ENCODE results near the gene NPLOC4.

Gene NPLOC4

DNA sequence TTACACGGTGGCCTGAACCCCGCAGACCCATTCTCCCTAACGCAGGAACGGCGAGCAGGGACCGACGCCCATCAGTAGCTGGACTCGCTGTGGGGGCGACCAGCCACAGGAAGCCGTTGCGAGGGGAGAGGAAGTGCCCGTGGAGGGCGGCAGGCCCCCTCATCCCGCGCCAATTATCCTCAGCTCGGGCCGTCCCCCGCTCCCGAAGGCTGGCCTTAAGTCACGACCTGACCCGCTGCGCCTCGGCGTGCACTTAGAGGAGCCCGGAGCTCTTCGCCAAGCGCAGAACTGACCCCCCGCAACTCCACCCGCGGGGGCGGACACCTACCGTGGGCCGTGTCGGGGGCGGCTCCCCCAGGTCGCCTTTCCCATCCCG is 46.3 kb upstream of the NPLOC4 start (continued):
- TF ChIP-seq, protein P1, sequence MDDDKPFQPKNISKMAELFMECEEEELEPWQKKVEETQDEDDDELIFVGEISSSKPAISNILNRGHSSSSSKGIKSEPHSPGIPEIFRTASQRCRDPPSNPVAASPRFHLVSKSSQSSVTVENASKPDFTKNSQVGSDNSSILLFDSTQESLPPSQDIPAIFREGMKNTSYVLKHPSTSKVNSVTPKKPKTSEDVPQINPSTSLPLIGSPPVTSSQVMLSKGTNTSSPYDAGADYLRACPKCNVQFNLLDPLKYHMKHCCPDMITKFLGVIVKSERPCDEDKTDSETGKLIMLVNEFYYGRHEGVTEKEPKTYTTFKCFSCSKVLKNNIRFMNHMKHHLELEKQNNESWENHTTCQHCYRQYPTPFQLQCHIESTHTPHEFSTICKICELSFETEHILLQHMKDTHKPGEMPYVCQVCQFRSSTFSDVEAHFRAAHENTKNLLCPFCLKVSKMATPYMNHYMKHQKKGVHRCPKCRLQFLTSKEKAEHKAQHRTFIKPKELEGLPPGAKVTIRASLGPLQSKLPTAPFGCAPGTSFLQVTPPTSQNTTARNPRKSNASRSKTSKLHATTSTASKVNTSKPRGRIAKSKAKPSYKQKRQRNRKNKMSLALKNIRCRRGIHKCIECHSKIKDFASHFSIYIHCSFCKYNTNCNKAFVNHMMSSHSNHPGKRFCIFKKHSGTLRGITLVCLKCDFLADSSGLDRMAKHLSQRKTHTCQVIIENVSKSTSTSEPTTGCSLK (tag by site-specific recombination; IDR thresholded peaks at IDR 0.05): no peak
- 0 out of 2 replicates have a peak, but pooled peaks have one; percentile 28 for TF ChIP-seq ZNF391 (tag by site-specific recombination; IDR thresholded peaks at IDR 0.05; ENCODE audit: borderline replicate concordance, low read depth)
- no peak for TF ChIP-seq ZNF610 (tag by site-specific recombination; IDR thresholded peaks at IDR 0.05; ENCODE audit: borderline replicate concordance)
- TF ChIP-seq ZBTB1 (tag by site-specific recombination; IDR thresholded peaks at IDR 0.05): no peak
- TF ChIP-seq, protein P2, sequence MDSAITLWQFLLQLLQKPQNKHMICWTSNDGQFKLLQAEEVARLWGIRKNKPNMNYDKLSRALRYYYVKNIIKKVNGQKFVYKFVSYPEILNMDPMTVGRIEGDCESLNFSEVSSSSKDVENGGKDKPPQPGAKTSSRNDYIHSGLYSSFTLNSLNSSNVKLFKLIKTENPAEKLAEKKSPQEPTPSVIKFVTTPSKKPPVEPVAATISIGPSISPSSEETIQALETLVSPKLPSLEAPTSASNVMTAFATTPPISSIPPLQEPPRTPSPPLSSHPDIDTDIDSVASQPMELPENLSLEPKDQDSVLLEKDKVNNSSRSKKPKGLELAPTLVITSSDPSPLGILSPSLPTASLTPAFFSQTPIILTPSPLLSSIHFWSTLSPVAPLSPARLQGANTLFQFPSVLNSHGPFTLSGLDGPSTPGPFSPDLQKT (IDR thresholded peaks at IDR 0.05; ENCODE audit: borderline replicate concordance, low read depth, low read length): no peak
- TF ChIP-seq, protein P3, sequence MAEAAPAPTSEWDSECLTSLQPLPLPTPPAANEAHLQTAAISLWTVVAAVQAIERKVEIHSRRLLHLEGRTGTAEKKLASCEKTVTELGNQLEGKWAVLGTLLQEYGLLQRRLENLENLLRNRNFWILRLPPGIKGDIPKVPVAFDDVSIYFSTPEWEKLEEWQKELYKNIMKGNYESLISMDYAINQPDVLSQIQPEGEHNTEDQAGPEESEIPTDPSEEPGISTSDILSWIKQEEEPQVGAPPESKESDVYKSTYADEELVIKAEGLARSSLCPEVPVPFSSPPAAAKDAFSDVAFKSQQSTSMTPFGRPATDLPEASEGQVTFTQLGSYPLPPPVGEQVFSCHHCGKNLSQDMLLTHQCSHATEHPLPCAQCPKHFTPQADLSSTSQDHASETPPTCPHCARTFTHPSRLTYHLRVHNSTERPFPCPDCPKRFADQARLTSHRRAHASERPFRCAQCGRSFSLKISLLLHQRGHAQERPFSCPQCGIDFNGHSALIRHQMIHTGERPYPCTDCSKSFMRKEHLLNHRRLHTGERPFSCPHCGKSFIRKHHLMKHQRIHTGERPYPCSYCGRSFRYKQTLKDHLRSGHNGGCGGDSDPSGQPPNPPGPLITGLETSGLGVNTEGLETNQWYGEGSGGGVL (tag by site-specific recombination; IDR thresholded peaks at IDR 0.05): peak; percentile 28; the same call in 1 of the 2 replicates
- TF ChIP-seq GLI4 (tag by site-specific recombination; IDR thresholded peaks at IDR 0.05): no peak
- TF ChIP-seq ZNF2 (tag by site-specific recombination; IDR thresholded peaks at IDR 0.05): 0 out of 2 replicates have a peak, but pooled peaks have one; percentile 24
- TF ChIP-seq ZNF785 (tag by site-specific recombination; IDR thresholded peaks at IDR 0.05): 0 out of 2 replicates have a peak, but pooled peaks have one; percentile 43
- TF ChIP-seq ZNF214 (tag by site-specific recombination; IDR thresholded peaks at IDR 0.05; ENCODE audit: borderline replicate concordance): no peak
- TF ChIP-seq, protein P4, sequence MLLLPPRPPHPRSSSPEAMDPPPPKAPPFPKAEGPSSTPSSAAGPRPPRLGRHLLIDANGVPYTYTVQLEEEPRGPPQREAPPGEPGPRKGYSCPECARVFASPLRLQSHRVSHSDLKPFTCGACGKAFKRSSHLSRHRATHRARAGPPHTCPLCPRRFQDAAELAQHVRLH (tag by site-specific recombination; IDR thresholded peaks at IDR 0.05): 0 out of 2 replicates have a peak, but pooled peaks have one; percentile 31
- no peak for TF ChIP-seq KLF10 (tag by site-specific recombination; IDR thresholded peaks at IDR 0.05)
- TF ChIP-seq KLF7 (tag by site-specific recombination; IDR thresholded peaks at IDR 0.05; ENCODE audit: borderline replicate concordance): peak; percentile 66; the same call in 1 of the 2 replicates
- no peak for TF ChIP-seq ZNF555 (tag by site-specific recombination; conservative IDR thresholded peaks at IDR 0.05)
- TF ChIP-seq ZNF549 (tag by site-specific recombination; IDR thresholded peaks at IDR 0.05): no peak
- TF ChIP-seq ZBTB8A (tag by site-specific recombination; IDR thresholded peaks at IDR 0.05): no peak
- TF ChIP-seq ZNF335 (tag by site-specific recombination; conservative IDR thresholded peaks at IDR 0.05): peak; percentile 85; the same call in 1 of the 2 replicates
- no peak for TF ChIP-seq HOXA7 (CRISPR knock-in tag; IDR thresholded peaks at IDR 0.05; ENCODE audit: borderline replicate concordance)
- TF ChIP-seq, protein P5, sequence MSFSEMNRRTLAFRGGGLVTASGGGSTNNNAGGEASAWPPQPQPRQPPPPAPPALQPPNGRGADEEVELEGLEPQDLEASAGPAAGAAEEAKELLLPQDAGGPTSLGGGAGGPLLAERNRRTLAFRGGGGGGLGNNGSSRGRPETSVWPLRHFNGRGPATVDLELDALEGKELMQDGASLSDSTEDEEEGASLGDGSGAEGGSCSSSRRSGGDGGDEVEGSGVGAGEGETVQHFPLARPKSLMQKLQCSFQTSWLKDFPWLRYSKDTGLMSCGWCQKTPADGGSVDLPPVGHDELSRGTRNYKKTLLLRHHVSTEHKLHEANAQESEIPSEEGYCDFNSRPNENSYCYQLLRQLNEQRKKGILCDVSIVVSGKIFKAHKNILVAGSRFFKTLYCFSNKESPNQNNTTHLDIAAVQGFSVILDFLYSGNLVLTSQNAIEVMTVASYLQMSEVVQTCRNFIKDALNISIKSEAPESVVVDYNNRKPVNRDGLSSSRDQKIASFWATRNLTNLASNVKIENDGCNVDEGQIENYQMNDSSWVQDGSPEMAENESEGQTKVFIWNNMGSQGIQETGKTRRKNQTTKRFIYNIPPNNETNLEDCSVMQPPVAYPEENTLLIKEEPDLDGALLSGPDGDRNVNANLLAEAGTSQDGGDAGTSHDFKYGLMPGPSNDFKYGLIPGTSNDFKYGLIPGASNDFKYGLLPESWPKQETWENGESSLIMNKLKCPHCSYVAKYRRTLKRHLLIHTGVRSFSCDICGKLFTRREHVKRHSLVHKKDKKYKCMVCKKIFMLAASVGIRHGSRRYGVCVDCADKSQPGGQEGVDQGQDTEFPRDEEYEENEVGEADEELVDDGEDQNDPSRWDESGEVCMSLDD (tag by site-specific recombination; IDR thresholded peaks at IDR 0.05): no peak
- TF ChIP-seq ZBTB7A (tag by site-specific recombination; IDR thresholded peaks at IDR 0.05; ENCODE audit: low read depth): peak; percentile 88
- TF ChIP-seq ZSCAN30 (tag by site-specific recombination; IDR thresholded peaks at IDR 0.05): peak; percentile 51; the same call in 1 of the 2 replicates
- no peak for TF ChIP-seq ZNF473 (tag by site-specific recombination; IDR thresholded peaks at IDR 0.05)
- TF ChIP-seq ZBTB20 (tag by site-specific recombination; IDR thresholded peaks at IDR 0.05): no peak
- TF ChIP-seq KLF16 (tag by site-specific recombination; IDR thresholded peaks at IDR 0.05): no peak; the same call in none of the 2 replicates
- TF ChIP-seq, protein P6, sequence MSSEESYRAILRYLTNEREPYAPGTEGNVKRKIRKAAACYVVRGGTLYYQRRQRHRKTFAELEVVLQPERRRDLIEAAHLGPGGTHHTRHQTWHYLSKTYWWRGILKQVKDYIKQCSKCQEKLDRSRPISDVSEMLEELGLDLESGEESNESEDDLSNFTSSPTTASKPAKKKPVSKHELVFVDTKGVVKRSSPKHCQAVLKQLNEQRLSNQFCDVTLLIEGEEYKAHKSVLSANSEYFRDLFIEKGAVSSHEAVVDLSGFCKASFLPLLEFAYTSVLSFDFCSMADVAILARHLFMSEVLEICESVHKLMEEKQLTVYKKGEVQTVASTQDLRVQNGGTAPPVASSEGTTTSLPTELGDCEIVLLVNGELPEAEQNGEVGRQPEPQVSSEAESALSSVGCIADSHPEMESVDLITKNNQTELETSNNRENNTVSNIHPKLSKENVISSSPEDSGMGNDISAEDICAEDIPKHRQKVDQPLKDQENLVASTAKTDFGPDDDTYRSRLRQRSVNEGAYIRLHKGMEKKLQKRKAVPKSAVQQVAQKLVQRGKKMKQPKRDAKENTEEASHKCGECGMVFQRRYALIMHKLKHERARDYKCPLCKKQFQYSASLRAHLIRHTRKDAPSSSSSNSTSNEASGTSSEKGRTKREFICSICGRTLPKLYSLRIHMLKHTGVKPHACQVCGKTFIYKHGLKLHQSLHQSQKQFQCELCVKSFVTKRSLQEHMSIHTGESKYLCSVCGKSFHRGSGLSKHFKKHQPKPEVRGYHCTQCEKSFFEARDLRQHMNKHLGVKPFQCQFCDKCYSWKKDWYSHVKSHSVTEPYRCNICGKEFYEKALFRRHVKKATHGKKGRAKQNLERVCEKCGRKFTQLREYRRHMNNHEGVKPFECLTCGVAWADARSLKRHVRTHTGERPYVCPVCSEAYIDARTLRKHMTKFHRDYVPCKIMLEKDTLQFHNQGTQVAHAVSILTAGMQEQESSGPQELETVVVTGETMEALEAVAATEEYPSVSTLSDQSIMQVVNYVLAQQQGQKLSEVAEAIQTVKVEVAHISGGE (tag by site-specific recombination; conservative IDR thresholded peaks at IDR 0.05; ENCODE audit: low read depth): peak; percentile 55; the same call in 1 of the 2 replicates
- no peak for TF ChIP-seq ZNF140 (tag by site-specific recombination; IDR thresholded peaks at IDR 0.05)
- TF ChIP-seq ZNF558 (tag by site-specific recombination; IDR thresholded peaks at IDR 0.05): no peak
- 0 out of 2 replicates have a peak, but pooled peaks have one; percentile 60 for TF ChIP-seq ZNF837 (tag by site-specific recombination; IDR thresholded peaks at IDR 0.05)
- peak; percentile 100 for TF ChIP-seq GLIS2 (tag by site-specific recombination; IDR thresholded peaks at IDR 0.05)

Data from HEK293 (cell line).